GF-D8 (cell line): ENCODE measurements around the gene ZNF285.
"Not testable (repeated sequence)": the region's sequence is repeated elsewhere in the genome, so short reads cannot be mapped to it uniquely, and the experiment has no call there.

Source experiments
- DNase-seq: peaks from one replicate; lab custom pipeline; 2025; lab: John Stamatoyannopoulos, UW

The ZNF285 gene

DNA sequence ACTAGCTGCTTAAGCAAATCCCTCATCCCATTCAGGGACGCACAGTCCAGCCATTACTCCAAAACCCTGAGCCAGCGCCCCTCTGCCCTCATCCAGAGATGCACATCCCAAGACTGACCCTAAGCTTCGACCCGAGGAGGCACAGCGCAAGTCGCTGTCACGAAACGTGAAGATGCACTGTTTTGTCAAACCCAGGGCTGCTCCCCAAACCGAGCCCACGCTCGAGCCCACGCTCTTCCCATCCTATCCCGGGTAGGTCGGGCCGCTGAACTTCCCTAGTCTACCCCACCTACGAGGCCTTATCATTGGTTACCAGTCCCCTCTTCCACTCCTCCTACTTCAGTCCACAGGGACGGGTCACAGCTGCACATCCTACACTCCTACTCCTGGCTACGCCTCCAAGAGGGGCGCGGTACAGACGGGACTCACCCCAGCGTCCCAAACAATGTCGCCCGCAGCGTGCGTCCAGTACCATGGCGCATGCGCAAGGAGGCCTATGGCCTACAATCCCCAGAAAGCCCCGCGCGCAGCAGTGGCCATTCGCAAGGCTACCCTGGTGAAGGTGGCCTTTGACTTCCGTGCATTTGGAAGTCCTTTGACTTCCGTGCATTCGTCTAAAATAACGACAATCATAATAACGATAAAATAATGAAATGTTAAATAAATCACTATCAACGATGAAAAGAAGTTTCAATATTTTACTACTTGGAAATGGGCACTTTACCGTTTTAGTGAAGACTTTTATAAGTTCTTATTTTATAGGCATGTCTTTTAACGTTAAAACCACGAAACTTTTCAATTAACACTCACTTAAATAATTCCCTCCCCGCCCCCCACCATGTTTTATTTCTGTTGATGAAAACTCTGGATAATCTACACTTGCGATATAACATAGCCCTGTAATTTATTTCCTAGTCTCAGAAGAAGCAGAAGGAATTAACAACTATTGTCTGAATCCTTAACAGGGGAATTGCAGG is at the start of gene ZNF285:
Gene ZNF285 (minus strand): TSS at position 470 of the 977 bp plus-strand sequence. CDS start 4,395 bp downstream, outside the sequence.
- no peak for DNase-seq

DNA sequence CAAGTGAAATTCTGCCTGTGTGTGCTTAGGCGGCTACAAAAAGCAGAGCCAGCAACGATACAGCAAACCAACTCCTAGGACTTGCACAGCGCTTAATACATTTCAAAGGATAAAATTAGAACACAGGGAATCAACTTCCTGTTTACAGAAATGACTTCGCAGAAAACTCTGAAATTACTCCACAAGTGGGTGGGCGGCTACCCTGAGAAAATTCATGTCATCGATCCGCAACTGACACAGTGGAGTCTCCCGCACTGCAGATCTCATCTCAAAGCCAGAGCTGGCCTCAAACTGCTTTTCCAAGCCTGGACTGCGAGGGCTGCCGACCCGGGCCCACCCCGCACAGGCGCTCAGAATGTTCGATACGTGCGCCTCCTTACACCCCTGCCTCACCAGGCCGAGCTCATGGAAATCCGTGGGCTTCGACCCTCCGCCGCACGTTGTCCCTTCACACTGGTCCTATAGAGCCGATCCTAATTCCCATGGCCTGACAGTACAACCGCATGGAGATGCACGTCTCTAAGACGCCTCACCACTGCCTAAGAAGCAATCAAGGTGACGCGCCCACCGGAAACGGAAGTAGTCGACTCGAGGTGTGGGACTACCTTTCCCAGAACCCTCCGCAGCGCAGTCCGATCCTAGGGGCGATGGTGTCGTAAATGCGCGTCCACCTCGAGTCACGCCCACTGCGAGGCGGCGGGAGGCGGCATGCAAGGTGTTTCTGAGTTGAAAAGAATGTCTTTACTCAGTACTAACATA is 46.7 kb upstream of the ZNF285 start, which contains the start of gene ZNF229:
Gene ZNF229 (minus strand): TSS at position 557 of the 759 bp plus-strand sequence. CDS start 5,625 bp downstream, outside the sequence.
- DNase-seq, result peak; percentile 24

DNA sequence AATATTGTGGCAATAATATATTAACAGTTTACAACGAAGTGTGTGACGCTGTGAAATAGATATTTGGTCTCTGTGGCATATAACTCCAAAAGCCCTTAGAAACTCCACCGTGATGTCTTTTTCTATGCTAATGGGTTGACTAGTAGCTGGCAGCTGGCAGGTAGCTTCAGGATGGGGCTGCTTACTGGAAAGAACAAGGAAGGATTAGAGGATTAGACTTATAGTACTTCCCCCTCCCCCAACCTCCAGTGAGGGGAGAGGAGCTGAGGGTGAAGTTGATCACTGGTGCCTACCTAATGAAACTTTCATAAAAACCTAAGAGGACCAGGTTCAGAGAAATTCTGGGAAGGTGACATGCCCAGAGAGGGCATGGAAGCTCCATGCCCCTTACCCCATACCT is 37.0 kb upstream of the ZNF285 start:
- no peak for DNase-seq

DNA sequence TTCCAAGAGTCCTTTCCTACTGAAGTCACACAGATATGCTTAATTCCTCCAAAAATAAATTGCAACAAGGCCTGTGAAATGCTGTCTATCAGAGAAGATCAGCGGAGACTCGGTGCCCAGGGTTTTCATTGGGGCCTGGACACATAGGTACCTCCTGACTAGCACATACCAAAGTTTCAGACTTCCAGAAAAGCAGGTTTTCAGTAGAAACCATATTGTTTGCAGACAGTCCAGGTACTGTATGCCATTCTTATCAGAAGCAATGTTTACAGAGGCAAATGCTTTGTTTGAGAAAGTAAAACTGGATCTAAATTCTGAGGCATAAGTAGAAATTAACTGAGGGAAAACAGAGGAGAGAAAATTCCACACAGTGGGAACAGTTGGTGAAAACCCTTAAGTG is 34.0 kb upstream of the ZNF285 start:
- DNase-seq, result no peak

DNA sequence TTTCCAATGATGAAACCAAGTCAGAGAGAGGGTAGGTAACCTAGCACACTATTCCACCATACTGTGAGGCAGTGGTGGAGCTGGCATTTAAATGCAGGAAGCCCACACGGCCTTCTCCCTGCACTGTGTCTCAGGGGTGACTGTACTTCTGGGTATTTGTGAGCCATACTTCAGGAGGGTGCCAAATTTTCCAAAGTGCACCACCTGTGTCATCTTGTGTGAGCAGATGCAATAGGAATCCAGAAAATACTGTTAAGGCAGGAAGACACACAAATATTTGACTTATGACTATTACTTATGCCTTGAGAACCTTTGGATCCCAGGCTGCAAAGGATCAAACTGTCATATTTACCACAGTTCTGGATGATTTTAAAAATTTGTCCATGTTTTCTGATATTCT is 29.5 kb upstream of the ZNF285 start:
- no peak for DNase-seq

DNA sequence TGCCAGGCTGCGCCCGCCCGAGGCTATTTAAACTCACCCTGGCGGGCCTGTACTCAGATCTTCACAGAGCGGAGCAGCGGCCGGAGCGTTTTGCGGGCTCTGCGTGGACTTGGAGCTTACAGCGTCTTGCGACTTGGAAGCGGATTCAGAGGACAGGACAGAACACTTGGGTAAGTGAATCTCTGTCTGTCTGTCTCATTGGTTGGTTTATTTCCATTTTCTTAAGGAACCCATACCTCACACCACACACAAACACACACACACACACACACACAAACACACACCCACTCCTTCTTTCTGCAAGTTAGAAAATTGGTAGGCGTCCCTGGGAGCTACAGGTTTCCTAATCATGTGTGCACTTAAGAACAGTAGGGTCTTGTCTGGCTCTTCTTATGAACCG is 14.1 kb upstream of the ZNF285 start:
- DNase-seq, result not testable (repeated sequence)

DNA sequence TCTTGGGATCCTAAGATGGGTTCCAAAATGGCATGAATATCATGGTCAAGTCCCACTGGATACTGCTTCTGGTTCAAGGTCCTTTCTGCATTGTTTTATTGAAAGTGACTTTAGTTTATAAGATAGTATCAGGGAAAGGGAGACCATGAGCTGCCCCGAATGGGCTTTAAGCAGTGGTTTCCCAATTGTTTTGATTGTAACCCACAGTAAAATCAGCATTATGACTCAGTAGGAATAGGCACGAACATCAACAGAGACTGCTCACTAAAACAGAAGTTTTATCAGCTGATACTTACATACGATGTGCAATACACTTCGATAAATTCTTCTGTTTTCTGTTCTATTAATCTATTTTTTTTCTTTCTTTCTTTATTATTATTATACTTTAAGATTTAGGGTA is 12.1 kb downstream of the ZNF285 start:
- DNase-seq, result not testable (repeated sequence)

DNA sequence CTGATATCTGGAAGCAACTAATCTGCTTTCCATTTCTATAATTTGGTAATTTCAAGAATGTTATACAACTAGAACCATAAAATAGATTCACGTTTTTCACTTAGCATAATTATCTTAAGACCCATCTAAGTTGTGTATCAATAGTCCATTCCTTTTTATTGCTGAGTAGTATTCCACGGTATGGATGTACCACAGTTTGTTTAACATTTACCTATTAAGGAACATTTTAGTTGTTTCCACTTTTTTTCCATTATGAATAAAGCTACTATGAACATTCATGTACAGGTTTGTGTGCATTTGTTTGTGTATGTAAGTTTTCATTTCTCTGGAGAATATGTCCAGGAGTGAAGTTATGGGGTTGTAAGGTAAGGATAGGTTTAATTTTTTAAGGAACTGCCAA is 26.6 kb downstream of the ZNF285 start:
- no peak for DNase-seq

DNA sequence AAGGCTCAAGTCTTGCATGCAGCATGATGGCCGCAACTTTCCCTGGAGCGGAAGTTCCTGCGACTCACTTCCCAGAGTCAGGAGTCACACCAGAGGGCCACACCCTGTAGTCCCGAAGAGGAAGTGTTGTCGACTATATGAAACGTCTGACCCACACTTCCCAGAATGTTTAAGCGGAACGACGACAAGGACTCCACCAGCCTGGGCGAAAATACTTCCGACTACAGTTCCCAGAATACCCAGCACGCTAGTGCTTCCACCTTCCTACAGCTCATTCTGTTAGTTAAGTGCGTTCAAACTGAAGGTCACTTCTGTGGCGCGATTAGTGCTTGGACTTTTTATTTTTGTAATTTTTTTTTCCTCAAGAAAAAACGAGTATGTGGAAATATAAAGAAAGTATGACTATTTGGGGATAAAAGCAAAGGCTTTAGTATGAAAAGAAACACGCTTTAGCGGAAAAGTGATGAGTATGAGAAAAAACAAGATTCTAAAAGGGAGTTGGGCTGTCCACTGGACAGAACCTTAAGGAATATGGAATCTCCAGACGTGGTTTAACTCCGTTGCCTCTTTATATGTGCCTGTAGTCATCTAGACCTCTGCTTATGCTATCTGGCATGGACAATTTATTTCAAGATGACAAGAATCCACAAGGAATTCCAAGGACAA is 29.5 kb downstream of the ZNF285 start:
- no peak for DNase-seq

DNA sequence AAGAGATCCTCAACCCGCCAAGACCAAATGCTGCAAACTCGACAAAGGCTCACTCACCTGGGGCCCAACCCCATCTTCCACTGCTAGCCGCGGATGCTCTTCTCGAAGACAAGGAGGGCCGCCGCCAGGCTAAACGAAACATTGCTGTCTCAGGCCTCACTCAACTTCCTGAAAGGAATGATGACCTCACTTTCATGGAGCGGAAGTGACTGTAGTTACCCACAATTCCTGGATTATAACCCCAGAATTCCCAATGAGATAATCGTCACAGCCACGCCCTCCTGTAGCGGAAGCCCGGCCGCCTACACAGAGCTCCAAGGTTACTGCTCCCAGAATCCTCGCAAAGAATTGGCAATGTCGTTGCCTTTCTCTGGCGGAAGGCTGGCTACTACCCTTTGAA is 34.4 kb downstream of the ZNF285 start:
- no peak for DNase-seq

DNA sequence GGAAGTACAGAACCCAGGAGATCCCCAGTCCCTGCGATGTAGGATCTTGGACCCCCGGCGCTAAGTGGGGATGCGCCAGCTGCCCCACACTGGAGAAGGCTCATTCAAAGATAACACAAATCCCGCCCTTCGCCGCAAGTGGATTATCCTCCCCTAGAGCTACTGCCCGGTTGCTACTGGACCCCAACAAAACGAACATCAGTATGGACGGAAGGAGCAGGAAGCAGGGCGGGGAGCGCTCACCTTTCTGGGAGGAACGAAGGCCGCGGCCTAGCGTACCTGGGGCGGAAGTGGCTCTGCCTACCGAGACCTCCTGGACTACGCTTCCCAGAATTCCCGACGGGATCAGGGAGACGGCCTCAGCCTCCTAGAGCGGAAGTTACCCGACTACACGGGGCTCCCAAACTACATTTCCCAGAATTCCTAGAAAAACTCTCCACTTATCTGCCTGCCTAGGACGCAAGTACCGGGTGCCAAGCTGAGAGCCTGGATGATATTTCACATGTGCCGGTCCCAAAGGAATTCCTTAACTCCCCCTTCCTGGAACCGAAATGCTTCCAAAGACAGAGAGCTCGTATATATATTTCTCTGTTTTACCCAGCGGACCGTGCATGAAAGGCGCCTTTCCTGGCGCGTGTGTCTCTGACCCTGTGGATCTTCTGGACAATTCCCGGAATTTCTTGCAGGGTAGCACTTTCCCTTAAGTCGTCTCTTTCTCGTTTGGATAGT is 44.9 kb downstream of the ZNF285 start, which contains the start of gene ZNF112:
Gene ZNF112 (minus strand): TSS at position 298 of the 729 bp plus-strand sequence. CDS start 16,141 bp downstream, outside the sequence.
- DNase-seq, result no peak

DNA sequence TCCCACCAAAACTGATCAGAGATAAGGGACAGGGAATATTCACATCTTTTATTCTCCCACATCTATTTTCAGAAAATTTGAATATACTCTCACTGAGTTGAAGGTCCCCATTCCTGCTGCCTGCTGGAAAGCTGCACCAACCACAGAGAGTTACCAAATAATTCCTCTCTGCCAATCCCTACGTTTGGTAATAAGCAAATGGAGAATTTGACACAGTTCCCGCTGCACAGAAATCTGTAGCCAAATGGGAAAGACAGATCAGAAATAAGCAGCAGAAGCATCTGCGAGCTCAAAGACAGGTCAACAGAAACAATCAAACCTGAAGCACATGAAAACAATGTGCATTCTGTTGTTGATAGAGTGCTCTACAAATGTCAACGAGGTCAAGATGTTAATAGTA is 54.9 kb downstream of the ZNF285 start:
- no peak for DNase-seq

DNA sequence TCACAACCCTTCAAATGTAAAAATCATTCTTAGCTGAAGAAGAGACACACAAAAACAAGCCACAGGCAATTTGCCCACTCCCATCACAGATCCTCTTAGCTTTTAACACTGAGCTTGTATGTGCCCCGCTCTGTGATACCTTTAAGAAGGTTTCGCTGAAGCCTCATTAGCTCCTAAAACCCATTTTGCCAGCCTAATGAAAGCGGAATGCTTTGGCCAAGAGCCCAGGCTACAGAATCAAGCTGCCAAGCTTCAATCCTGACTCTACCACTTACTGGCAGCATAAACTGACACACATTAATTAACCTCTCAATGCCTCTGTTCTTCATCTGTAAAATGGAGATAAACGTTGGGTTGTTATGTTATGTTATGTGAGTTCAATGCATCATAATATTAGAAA is 55.4 kb downstream of the ZNF285 start:
- DNase-seq, result no peak

DNA sequence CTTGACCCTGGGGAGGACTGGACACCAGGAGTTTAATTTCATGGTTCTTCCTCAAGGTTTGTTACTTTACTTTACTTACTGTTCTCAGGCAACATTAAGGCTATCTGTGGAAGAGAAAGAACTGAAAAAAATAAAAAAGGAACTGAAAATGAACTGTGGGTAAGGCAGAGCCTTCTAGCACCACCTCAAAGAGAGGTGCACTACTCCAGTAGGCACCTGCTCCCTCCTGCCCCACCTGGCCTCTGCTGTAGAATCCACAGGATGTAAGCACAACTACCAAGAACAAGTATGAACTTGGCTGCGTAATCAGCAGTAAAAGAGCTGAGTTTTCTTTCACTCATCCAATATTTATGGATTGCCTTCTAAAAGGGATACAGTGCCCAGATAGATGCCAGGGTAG is 57.2 kb downstream of the ZNF285 start:
- DNase-seq, result no peak

DNA sequence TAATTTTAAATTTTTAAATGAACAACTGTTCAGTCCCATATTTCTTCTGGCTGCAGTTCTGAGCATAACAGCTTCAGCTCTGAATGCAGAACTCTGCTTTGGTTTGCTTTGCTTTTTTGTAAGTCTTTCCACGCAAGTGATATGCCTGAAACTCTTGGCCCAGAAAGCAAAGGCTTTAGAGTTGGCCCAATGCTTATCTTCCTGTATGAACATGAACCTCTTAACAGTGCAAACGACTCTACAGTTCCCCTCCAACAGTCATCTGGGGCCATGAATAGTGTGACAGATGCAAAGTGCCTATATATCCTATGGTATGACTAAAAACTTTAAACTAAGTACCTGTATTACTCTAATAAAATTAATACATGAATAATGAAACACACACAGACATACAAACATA is 59.6 kb downstream of the ZNF285 start:
- no peak for DNase-seq

DNA sequence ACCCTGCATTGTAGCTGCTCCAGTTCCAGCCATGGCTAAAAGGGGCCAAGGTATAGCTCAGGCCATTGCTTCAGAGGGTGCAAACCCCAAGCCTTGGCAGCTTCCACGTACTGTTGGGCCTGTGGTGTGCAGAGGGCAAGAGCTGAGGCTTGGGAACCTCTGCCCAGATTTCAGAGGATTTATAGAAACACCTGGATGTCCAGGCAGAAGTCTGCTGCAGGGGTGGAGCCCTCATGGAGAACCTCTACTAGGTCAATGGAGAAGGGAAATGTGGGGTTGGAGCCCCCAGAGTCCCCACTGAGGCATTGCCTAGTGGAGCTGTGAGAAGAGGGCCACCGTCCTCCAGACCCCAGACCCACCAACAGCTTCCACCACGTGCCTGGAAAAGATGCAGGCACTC is 66.8 kb downstream of the ZNF285 start:
- not testable (repeated sequence) for DNase-seq
